Panc1 (cell line): Measurements from ENCODE around the gene GPR157. TPM values are rescaled to one million over a fixed set of nuclear protein-coding genes. Genes with fewer than 3 reads are reported as not detected.

Experiments used
- ATAC-seq: fragments of 200-7000 bp; cut with Tn5 transposase; 2 replicates; pipeline ENCODE4 v1.9.1; 2020; ENCODE audit warnings: mild to moderate bottlenecking, moderate library complexity
- BruUV-seq: library from RNA; stranded (reverse); fragments of 400-500 nt; replicated peaks from 2 replicates; lab custom pipeline; 2021; lab: Mats Ljungman, UMichigan
- CTCF ChIA-PET: fragments of 300-600 bp; sonication (Branson Sonifier 250); formaldehyde crosslinking; loops from one replicate; lab custom pipeline; 2022; ENCODE audit warnings: antibody characterized with exemption; lab: Charles Lee
- POLR2A ChIA-PET: fragments of 300-600 bp; sonication (Branson Sonifier 250); formaldehyde crosslinking; loops from one replicate; lab custom pipeline; 2022; ENCODE audit warnings: antibody characterized with exemption; lab: Charles Lee
- DNase-seq: peaks from one replicate; pipeline ENCODE4 v3.0.0-alpha.2; 2010; ENCODE audit warnings: low read depth, low spot score
- H3K27ac ChIP-seq: 2 replicates; pipeline ENCODE4 v1.5.1; 2011; ENCODE audit warnings: mild to moderate bottlenecking, low read length, inconsistent platforms
- H3K27me3 ChIP-seq: fragments of 200-500 bp; sonication (Bioruptor generic); 2 replicates; pipeline ENCODE4 v1.6.0; 2014; ENCODE audit warnings: low read length, inconsistent platforms; ENCODE audit not compliant: control insufficient read depth, insufficient read depth
- H3K36me3 ChIP-seq: fragments of 200-500 bp; sonication (Bioruptor generic); 2 replicates; pipeline ENCODE4 v1.5.1; 2014; ENCODE audit warnings: inconsistent platforms, mild to moderate bottlenecking, low read length, moderate library complexity; ENCODE audit not compliant: control insufficient read depth, insufficient read depth
- H3K4me1 ChIP-seq: 2 replicates; pipeline ENCODE4 v1.5.1; 2011; ENCODE audit warnings: inconsistent platforms, mild to moderate bottlenecking, low read length, moderate library complexity; ENCODE audit not compliant: control insufficient read depth, insufficient read depth
- H3K4me3 ChIP-seq, 2 experiments: 2 replicates each; pipeline ENCODE4 v1.5.1; 2011 to 2012; ENCODE audit warnings: low read depth in 2 of 2, low read length in 2 of 2, mild to moderate bottlenecking in 2 of 2, inconsistent platforms in 1 of 2, moderate library complexity in 1 of 2
- H3K9me3 ChIP-seq: fragments of 200-500 bp; sonication (Bioruptor generic); 2 replicates; pipeline ENCODE4 v1.5.1; 2014; ENCODE audit warnings: low read depth, mild to moderate bottlenecking, inconsistent platforms, low read length, moderate library complexity; ENCODE audit not compliant: control insufficient read depth, insufficient read depth
- CTCF ChIP-seq: fragments of 450-650 bp; IDR thresholded peaks from 2 replicates; pipeline ENCODE4 v1.5.1; 2017; ENCODE audit warnings: mild to moderate bottlenecking
- POLR2AphosphoS5 ChIP-seq: IDR thresholded peaks from 2 replicates; pipeline ENCODE4 v1.6.1; 2012; ENCODE audit warnings: mild to moderate bottlenecking, low read depth, low read length, moderate library complexity
- REST ChIP-seq, 2 experiments: IDR thresholded peaks; 2 replicates each; pipeline ENCODE4 v1.6.1; 2011 to 2012; ENCODE audit warnings: low read depth in 2 of 2, control low read depth in 1 of 2, low read length in 1 of 2, mild to moderate bottlenecking in 1 of 2, moderate library complexity in 1 of 2; ENCODE audit not compliant: insufficient read depth in 1 of 2
- SIN3A ChIP-seq: IDR thresholded peaks from 2 replicates; pipeline ENCODE4 v1.6.1; 2012; ENCODE audit warnings: low read depth, mild to moderate bottlenecking, low read length, moderate library complexity, borderline replicate concordance; ENCODE audit not compliant: insufficient read depth
- TCF7L2 ChIP-seq: IDR thresholded peaks from 2 replicates; pipeline ENCODE4 v1.6.1; 2011; ENCODE audit warnings: mild to moderate bottlenecking, low read depth, low read length, inconsistent platforms
- in situ Hi-C: cut with HindIII; loops from 2 replicates; pipeline ENCODE4 v1.10.0; 2016; ENCODE audit warnings: low sequenced_read_pairs, low pct_unique_long_range_greater_than_20kb
- intact Hi-C: fragments of 100-400 bp; cut with micrococcal nuclease; formaldehyde crosslinking; loops from one replicate; pipeline ENCODE4 v1.10.0; 2022; ENCODE audit not compliant: unreplicated experiment
- total RNA-seq: library from RNA; stranded (reverse); gene quantifications from one replicate; pipeline ENCODE4 v1.2.1, GENCODE V29; 2021; ENCODE audit not compliant: unreplicated experiment

Gene GPR157
- total RNA-seq, 1 experiment from 2014 or later: 19.8 TPM

GRCh38 chr1:9165396-9165795, 36.5 kb upstream of the GPR157 start:
- intact Hi-C loops (no loop called here), in situ Hi-C loops (no loop called here)
- no TSS peak for BruUV-seq
- no peaks in the 10 kb centered on the region for H3K9me3 ChIP-seq
- ChIA-PET CTCF (interaction anchor here (0.6 kb wide), 4 partner anchors 15 to 86 kb away, joined by 3 to 7 read pairs (median 4); no protein-coding TSS in a partner anchor), POLR2A (interaction anchor here (0.5 to 0.6 kb wide), 3 partner anchors 116 to 313 kb away, joined by 3 to 7 read pairs (median 4); no protein-coding TSS in a partner anchor)
- H3K27me3 ChIP-seq: no peaks in the 10 kb centered on the region
- TF ChIP-seq CTCF (no peak), SIN3A (no peak), REST (IDR thresholded peaks at IDR 0.05; ENCODE audit: insufficient read depth in 1 of 2, low read depth in 2 of 2, low read length in 1 of 2) (no peak), TCF7L2 (no peak), POLR2AphosphoS5 (no peak)
- no peak for DNase-seq
- peaks cover 45% of the 10 kb centered on the region for H3K4me1 ChIP-seq
- no peak for ATAC-seq
- no peak overlapping the region for H3K4me3 ChIP-seq
- H3K36me3 ChIP-seq: no peaks in the 10 kb centered on the region
- peak overlapping the region; percentile 85 for H3K27ac ChIP-seq

GRCh38 chr1:9164919-9165318, 36.0 kb upstream of the GPR157 start:
- DNase-seq (no peak), ATAC-seq (no peak)
- Histone ChIP-seq H3K36me3 (no peaks in the 10 kb centered on the region), H3K27ac (peak overlapping the region; percentile 85), H3K9me3 (no peaks in the 10 kb centered on the region), H3K27me3 (no peaks in the 10 kb centered on the region), H3K4me3 (no peak overlapping the region), H3K4me1 (peaks cover 45% of the 10 kb centered on the region)
- BruUV-seq: no TSS peak
- intact Hi-C loops (no loop called here), in situ Hi-C loops (no loop called here)
- TF ChIP-seq REST (IDR thresholded peaks at IDR 0.05; ENCODE audit: insufficient read depth in 1 of 2, low read depth in 2 of 2, low read length in 1 of 2) (no peak), TCF7L2 (no peak), CTCF (no peak), POLR2AphosphoS5 (no peak), SIN3A (no peak)
- POLR2A ChIA-PET: interaction anchor here (0.5 to 0.6 kb wide), 2 partner anchors 117 to 313 kb away, joined by 4 to 7 read pairs; no protein-coding TSS in a partner anchor
- CTCF ChIA-PET: interaction anchor here (0.6 kb wide), 2 partner anchors 16 to 35 kb away, joined by 3 to 7 read pairs; no protein-coding TSS in a partner anchor
